GM21526 (cell line): ENCODE results near the gene ATF2.

Experiments
- ATAC-seq: cut with Tn5 transposase; IDR thresholded peaks from one replicate; pipeline ENCODE4 v1.9.1; 2021; ENCODE audit warnings: moderate library complexity; ENCODE audit not compliant: unreplicated experiment, low FRiP score

The ATF2 gene, protein sequence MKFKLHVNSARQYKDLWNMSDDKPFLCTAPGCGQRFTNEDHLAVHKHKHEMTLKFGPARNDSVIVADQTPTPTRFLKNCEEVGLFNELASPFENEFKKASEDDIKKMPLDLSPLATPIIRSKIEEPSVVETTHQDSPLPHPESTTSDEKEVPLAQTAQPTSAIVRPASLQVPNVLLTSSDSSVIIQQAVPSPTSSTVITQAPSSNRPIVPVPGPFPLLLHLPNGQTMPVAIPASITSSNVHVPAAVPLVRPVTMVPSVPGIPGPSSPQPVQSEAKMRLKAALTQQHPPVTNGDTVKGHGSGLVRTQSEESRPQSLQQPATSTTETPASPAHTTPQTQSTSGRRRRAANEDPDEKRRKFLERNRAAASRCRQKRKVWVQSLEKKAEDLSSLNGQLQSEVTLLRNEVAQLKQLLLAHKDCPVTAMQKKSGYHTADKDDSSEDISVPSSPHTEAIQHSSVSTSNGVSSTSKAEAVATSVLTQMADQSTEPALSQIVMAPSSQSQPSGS

DNA sequence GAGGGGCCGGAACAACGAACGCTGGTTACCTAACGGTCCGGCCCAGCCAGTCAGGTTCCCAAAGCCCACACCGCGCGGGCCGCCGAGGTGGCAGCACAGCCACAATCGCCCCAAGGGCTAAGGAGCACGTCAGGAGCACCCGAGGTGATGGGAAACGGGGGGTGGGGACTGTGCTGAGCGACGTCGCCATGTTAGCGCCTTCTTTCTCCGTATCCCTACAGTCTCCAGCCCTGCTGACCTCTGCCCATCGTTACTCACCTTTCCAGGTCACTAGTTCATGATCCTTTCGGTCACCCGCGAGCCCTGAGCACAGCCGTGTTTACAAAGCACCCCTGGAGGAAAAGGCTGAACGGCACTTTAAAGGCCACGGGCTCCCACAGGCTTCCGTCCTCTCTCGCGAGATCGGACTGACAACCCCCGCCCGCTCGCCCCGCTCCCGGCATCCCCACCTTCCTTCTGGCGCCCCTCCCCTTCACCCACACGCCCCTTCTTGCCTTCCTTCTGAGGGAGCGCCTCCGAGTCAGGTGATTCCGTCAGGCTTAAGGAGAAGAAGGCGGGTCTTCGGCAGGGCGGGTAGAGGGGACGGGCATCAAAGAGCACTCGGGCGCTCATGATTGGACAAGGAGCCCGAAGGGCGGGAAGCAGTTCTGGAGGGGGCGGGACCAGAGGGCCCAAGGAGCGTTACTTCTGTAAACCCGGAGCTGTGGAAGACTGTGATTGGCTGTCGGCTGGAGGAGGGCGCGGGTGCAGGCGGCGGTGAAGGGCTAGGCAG is at the start of gene ATF2:
Gene ATF2, minus strand, starts transcription at position 412 of the 772 bp plus-strand sequence. CDS start 31,760 bp downstream, outside the sequence.
- peak; percentile 96 for ATAC-seq

DNA sequence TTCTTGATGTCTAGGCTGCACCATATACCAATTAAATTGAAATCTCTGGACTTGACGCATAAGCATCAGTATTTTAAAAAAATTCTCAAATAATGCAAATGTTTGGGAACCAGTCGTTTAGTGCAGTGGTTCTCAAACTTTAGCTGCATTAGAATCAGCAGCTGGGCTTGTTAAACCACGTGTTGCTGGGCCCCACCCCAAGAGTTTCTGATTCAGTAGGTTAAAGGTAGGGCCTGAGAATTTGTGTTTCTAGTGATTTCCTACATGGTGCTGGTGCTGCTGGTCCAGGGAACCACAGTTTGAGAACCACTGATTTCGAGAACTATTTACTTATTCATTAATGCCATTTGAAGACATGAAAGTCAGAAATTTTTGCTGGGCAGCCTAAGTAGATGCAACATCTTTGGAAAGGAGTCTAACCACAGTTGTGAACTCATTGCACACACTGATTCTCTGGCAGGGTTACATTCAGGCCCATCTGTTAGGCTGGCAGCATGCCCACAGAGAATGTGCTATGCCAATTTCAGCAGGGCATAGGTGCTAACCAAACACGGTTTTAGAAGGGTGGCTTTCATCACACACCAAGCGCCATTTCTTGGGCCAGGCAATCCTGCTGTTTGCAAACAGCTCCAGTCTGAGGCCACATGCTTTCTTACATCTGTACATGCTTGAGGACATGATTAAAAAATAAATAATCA is 39.9 kb upstream of the ATF2 start:
- ATAC-seq = no peak

DNA sequence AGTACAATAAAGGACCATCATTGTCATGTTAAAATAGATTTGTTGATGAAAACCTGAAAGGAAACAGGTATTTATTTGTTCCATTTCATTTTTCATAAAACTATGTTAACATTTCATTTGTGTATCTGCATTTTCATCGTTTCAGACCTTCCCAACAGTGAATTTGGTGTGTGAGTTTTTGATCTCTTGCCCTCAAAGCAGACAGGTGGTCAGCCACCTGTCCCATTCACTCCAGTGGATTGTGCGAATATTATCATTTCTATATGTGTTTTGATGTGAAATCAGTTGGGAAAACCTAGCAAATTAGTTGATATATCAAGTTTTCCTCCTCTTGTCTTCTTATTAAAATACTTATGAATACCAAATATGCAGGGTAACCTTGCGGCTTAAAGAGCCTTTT is 38.9 kb upstream of the ATF2 start:
- no peak for ATAC-seq

DNA sequence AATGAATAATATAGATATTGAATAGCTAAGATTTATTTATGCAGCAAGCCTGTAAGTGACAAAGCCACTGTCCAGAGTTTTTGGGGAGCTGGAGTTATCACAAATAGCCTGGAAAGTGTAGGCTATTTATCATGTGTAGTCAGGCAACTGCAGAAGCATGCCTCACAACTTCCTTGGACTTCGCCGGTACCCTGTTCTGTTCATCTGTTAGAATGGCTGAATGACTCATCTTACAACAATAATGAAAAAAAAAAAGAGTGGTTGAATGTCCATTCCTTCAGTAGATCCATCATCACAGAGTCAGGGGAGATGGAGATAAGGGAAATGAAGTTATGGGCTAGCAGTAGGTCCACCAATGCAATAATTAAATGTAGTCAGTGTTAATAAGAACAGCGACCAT is 37.5 kb upstream of the ATF2 start:
- ATAC-seq = no peak

DNA sequence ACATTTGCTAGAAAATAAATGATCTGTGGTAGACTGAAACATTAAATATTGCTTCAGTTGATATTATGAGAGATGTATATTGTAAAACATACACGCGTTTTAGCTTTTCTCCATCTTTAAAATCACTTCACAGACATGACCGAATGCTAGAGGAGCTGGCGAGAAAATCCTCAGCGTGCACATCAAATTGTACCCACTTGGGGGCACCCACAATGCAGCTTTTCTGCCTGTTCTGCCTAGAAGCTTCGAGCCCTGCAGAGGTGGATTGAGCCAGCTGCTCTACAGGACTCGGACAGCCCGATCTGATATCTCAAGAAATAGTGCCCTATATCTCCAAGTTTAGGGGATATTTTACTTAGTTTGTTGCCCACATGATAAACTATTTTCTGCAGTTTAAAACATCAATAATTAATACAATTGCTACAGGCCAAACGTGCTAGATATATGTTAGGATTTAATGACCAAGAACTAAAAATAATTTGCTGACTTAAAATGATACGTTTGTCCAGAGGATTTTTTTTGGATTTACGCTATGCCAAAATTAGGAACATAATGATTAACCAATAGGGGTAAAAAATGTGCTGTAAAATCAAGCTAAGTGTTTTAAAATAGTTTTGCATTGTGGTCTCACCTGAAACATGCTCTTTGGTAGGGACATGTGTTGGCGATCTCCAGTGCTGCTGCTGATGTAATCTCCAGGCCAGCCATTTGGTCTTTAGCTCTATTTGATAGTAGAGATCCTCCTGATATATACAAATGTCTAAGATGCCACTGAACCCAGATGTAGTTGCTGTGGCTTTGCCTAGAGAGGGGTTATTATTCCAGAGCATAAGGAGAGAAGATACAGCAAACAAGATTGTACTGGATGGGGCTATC is 35.9 kb upstream of the ATF2 start:
- peak; percentile 82 for ATAC-seq

DNA sequence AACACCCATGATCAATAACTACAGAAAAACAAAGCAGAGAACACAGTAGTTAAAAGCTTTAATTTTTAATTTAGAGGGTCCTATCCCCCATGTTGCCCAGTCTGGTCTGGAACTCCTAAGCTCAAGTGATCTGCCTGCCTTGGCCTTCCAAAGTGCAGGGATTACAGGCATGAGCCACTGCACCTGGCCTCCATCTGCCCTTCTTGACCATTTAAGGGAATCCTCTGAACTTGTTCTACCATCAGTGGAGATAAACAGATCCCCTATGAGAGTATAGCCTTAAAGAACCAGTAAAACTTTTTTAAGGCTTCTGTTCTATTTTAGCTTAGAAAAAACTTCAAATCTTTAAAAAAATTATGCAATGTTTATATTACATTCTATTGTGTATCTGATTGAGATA is 27.0 kb upstream of the ATF2 start:
- no peak for ATAC-seq

DNA sequence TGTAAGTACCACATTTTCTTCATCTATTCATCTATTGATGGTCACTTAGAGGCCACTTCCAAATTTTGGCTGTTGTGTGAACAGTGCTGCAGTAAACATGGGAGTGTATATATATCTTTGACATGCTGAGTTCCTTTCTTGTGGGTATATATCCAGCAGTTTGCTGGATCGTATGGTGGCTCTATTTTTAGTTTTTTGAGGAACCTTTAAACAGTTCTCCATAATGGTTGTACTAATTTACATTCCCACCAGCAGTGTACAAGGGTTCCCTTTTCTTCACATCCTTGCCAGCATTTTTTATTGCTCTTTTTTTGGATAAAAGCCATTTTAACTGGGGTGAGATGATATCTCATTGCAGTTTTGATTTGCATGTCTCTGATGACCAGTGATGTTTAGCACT is 20.8 kb upstream of the ATF2 start:
- ATAC-seq = no peak

DNA sequence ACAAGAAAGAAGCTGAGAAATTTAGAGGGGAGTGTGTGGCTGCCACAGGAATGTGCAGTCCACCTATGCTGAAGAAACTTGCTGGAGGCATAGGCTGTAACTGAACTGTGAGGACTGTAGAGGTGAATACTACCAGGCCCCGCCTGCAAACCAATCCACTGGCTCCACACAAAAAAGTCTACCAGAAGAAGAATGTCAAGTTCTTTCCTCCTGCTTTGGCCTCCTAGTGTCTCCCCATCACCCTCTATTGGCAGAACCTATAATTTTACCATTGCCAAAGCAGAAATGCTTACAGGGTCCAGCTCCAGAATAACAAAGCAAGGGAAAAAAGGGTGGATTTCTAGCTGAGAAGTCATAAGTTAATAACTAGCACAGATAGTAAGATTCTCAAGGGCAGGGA is 19.4 kb upstream of the ATF2 start:
- peak; percentile 63 for ATAC-seq

DNA sequence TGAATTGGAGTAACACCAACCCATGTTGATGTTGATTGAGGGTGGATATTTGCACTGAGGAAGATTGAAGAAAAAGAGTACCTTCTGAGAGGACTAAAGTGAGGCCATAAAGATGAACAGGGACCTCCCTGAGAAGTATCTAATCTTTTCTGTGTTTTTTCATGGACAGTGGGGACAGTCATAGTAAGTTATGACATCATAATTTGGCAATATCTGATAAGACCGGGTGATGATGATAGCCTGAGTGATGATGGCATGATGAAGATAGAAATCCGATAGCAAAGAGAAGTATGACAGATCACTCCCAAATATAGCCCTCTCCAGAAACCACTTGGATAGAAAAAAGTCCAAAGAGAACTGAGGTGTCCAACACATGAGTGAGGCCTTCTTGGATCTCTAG is 15.7 kb upstream of the ATF2 start:
- ATAC-seq = no peak

DNA sequence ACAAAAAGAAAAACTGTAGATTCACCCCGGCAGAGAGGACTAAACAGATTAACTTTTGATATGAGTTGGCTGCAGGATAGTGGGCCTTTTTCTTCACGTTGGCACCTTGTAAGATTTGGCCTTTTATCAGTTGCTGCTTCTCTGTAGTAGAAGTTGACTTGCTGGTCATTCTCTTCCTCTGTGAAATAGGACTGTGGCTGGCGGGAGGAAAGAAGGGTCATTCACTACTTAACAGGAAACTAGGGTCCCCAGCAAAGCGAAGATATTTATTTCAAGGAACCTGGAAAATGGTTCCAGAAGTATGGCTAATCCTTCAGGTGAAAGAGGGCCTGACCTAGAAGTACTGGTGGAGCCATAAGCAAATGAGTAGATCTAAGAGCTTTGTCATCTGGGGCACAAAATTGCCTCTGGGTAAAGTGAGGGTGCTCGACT is 13.9 kb upstream of the ATF2 start:
- ATAC-seq = no peak

DNA sequence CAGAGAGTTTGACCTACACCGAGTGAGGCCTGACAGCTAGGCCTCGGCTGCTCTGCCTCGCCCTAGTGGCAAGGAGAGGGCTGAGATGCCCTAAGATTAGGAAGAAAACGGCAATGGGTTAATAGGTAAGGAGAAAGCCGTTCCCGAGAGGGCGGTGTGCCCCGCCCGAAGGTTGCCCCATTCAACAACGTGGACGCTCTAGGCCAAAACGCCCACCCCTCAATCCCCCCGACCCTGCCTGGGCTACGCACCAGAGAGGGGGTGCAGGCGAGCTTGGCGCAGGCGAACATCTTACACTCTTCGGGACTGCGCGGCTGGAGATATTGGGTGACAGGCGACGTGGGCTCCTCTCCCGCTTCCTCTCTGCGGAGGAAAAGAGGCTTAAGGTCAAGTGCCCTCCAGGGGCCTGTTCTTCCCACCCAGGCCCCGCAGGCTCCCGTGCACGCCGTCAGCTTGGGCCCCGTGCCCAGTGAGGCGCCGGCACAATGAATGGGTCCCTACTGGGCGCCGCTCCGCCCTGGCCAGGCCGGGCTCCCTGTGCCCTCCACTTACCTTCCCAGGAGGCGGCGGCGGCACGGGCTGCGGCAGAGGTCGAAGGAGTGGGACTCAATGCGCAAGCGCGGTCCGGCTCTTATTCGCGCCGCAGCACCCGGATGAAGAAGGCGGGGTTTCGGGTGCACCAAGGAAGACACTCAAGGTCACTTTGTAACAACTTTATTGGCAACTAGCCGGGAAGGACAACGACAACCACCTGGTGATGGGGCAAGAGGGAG is 13.3 kb upstream of the ATF2 start, which contains the start of gene ATP5MC3:
Gene ATP5MC3, minus strand, starts transcription at position 607 of the 773 bp plus-strand sequence. Its CDS starts 317 bp downstream, at position 290.
- ATAC-seq = peak; percentile 89

DNA sequence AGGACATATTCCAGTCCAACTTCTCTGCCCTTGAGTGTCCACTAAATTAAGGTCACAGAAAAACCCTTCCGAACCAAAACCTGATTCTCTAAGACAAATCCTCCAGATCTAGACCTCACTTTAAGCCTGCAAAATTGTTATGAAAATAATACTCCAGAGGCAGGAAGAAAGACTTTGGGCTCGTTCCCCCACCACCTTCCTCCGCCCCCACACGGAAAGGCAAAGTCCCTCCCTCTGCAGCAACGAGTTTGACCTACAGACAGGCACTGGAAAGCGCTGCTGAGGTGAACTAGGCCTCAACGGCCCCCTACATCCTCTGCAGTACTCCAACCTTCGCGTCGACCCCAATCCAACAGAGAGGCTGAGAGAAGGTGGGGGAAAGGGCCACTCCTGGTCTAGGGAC is 12.7 kb upstream of the ATF2 start:
- ATAC-seq = peak; percentile 50

DNA sequence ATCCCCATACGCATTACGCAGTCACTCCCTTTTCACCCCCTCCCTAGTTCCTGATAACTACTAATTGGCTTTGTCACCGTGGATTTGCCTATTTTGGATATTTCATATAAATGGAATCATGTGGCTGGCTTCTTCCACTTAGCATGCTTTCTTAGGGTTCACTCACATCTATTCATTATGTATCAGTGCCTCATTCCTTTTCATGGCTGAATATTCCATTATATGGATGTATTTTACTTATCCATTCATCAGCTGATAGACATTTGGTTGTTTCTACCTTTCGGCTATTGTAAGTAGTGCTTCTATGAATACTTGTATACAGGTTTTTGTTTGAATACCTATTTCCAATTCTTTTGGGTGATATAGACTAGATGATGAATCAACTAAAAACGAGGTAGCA is 8.6 kb upstream of the ATF2 start:
- no peak for ATAC-seq

DNA sequence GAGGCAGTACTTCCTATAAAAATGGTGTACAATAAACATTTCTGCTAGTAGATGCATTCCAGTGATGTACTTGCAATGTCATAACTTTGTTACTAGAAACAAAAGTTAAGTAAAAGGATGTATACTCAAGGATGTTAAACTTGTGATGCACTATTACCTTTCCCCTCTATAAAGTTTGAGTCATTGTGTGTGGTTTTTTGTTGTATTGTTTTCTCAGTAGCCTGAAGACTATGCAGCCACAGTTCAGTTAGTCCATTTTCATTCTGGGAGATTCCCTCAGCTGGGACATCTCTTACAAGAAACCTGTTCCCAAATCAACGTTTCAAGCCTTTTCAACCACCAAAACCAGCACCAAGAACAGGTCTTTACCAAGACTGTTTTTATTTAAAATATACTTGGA is 7.9 kb upstream of the ATF2 start:
- ATAC-seq = no peak

DNA sequence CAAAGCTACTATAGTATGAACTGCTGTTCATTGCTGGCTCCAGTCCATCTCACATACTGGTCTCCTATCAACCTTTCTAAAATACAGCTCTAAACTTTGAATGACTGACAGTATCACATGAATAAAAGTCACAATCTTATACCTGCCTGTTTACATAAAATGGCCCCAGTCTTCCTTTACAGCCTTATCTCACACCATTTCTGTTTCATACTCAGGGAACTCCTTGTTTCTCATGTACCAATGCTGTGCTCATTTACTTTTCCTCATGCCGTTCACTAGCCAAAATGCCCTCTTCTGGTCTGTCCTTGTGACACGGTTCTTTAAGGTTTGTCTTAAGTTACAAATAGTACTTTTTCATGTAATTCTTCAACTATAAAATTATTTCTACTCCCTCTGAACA is 7.3 kb upstream of the ATF2 start:
- no peak for ATAC-seq

DNA sequence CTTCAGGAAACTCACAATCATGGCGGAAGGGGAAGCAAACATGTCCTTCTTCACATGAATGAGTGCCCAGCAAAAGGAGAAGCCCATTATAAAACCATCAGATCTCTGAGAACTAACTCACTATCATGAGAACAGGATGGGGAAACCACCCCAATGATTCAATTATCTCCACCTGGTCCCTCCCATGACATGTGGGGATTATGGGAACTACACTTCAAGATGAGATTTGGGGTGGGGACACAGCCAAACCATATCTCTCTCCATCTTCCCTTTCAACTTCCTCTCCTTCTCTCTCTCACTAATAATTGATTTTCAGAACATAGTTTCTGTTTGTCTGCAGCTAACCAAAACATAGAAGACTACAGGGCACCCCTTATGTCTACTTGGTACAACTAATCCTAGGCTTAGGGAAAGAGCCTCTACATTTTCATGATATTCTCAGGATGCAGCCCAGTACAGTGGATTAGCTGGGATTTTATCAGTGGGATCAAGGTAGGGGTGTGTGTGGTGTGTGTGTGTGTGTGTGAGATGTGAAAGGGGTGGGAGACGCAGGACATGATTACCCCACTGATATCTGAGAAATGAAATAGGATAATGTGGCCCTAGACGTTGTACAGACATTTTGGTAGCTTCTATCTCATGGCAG is 2.8 kb upstream of the ATF2 start:
- ATAC-seq = no peak

DNA sequence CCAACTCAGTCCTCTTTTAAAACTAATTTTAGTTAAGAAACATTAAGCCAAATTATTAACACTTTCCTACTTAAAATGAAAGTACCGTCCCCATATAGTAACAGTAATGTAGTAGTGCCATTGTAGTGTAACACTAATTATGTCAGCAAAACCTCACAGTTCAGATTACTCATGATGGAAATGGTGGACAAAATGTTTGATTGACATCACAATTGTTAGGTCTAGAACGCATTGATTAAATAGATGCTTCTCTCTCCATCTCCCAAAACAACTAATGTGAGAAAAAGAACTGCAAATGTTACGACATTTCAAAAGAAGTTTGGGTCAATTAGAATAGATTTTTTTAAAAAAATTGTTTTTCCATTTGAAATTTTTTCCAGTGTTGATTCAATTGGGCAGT is 1.2 kb upstream of the ATF2 start:
- ATAC-seq = no peak

DNA sequence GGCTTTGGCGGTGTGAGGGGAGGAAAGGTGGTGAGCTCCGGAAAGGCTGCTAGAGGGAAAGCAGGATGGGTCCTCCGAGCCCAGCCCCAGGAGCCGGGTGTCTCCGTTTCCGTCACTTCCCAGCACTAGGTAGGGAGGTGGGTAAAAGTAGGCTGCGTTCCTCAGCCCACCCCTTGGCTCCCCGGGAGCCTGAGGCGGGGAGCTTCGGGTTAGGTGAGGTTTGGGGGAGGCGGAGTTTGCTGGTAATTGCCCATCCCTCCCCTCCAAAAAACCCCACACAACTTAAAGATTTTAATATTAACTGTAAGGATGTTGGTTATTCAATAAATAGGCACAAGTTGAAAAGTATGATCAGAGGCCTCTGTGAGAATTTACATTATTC is 552 bp upstream of the ATF2 start:
- peak; percentile 30 for ATAC-seq
